T-cell (primary cell): Measurements from ENCODE around the gene PRSS56. TPM values are rescaled to one million over a fixed set of nuclear protein-coding genes. Genes with fewer than 3 reads are reported as not detected.

Experiments used
- ATAC-seq, 4 experiments: fragments of 200-7000 bp in 3 of 4; fragments of 150-1000 bp in 1 of 4; cut with Tn5 transposase; replicated peaks in 1 of 4; 1 replicate in 3 of 4; 2 replicates in 1 of 4; pipeline ENCODE4 v1.10.0; 2021; ENCODE audit warnings: moderate library complexity in 3 of 4, mild to moderate bottlenecking in 2 of 4, moderate number of reproducible peaks in 1 of 4
- CTCF ChIA-PET, 2 donors: fragments of 300-600 bp; sonication (Branson Sonifier 250); formaldehyde crosslinking; loops; one replicate each; lab custom pipeline; 2022; ENCODE audit warnings: antibody characterized with exemption in 2 of 2; lab: Charles Lee
- POLR2A ChIA-PET, 2 donors: fragments of 300-600 bp; sonication (Branson Sonifier 250); formaldehyde crosslinking; loops; one replicate each; lab custom pipeline; 2022; ENCODE audit warnings: antibody characterized with exemption in 2 of 2; lab: Charles Lee
- DNase-seq, 35 experiments: peaks; one replicate each; pipeline versions ENCODE4 v3.0.0 to v3.0.0-alpha.2; 2013 to 2023
- H3K27ac ChIP-seq: one replicate; pipeline ENCODE4 v1.5.1; 2013; ENCODE audit warnings: low read length
- H3K27me3 ChIP-seq, 2 experiments: replicated peaks in 1 of 2; 1 replicate in 1 of 2; 2 replicates in 1 of 2; pipeline versions ENCODE4 v1.6.1 to v1.7.0; 2013; ENCODE audit warnings: low read length in 1 of 2, mixed read lengths in 1 of 2; ENCODE audit not compliant: control insufficient read depth in 2 of 2, insufficient read depth in 2 of 2; ENCODE audit errors: extremely low read depth in 1 of 2
- H3K36me3 ChIP-seq, 2 donors: 1 replicate in 1 of 2; 2 replicates in 1 of 2; pipeline versions ENCODE4 v1.6.1 to v1.7.0; 2013; ENCODE audit warnings: low read length in 1 of 2; ENCODE audit not compliant: control insufficient read depth in 2 of 2, insufficient read depth in 1 of 2; ENCODE audit errors: extremely low read depth in 1 of 2
- H3K4me1 ChIP-seq, 2 experiments: 1 replicate in 1 of 2; 2 replicates in 1 of 2; pipeline versions ENCODE4 v1.6.1 to v1.7.0; 2013; ENCODE audit warnings: low read length in 2 of 2, mixed read lengths in 1 of 2; ENCODE audit not compliant: insufficient read depth in 2 of 2, control insufficient read depth in 1 of 2; ENCODE audit errors: extremely low read depth in 1 of 2
- H3K4me3 ChIP-seq, 2 donors: 1 replicate in 1 of 2; 2 replicates in 1 of 2; pipeline versions ENCODE4 v1.5.1 to v1.7.0; 2013; ENCODE audit warnings: mild to moderate bottlenecking in 2 of 2, low read length in 1 of 2, moderate library complexity in 1 of 2; ENCODE audit not compliant: control insufficient read depth in 1 of 2; ENCODE audit errors: extremely low read depth in 1 of 2
- H3K9me3 ChIP-seq: 2 replicates; pipeline ENCODE4 v1.7.0; 2013
- H3K27ac Mint-ChIP-seq, 2 donors: one replicate each; pipeline ENCODE4 v1.8.0; 2020 to 2021; ENCODE audit warnings: mild to moderate bottlenecking in 2 of 2, mixed read lengths in 2 of 2
- H3K27me3 Mint-ChIP-seq, 2 donors: one replicate each; pipeline ENCODE4 v1.8.0; 2021 to 2022; ENCODE audit warnings: mixed read lengths in 2 of 2
- H3K36me3 Mint-ChIP-seq: one replicate; pipeline ENCODE4 v1.8.0; 2021; ENCODE audit warnings: mixed read lengths
- H3K4me1 Mint-ChIP-seq, 3 donors: one replicate each; pipeline ENCODE4 v1.8.0; 2020 to 2022; ENCODE audit warnings: mixed read lengths in 3 of 3, mild to moderate bottlenecking in 1 of 3
- H3K4me3 Mint-ChIP-seq, 3 donors: one replicate each; pipeline ENCODE4 v1.8.0; 2020 to 2022; ENCODE audit warnings: mild to moderate bottlenecking in 3 of 3, mixed read lengths in 3 of 3, moderate library complexity in 3 of 3
- H3K9me3 Mint-ChIP-seq, 3 donors: one replicate each; pipeline ENCODE4 v1.8.0; 2020 to 2022; ENCODE audit warnings: mixed read lengths in 3 of 3
- WGBS: methylation state at CpG from one replicate; pipeline ENCODE4 v1.1.5; 2013; ENCODE audit warnings: missing lambda C conversion rate; ENCODE audit not compliant: insufficient coverage; 5-methylcytosine and 5-hydroxymethylcytosine counted together
- total RNA-seq, 35 experiments: library from RNA in 6 of 35; stranded (reverse) in 6 of 35; fragments of 120-200 nt in 1 of 35; gene quantifications; one replicate each; pipeline versions ENCODE4 v1.2.1 to v1.2.4 and lab custom pipeline; 2013 to 2026

Gene PRSS56
- total RNA-seq, 5 donors from 2014 or later (not counting 1 experiment from before 2014, with no cell fraction given) = not detected

- H3K4me1 Mint-ChIP-seq = peaks cover 6 to 12% (median 8%) of the 10 kb centered on the region in 3 donors
- H3K27me3 Mint-ChIP-seq = peaks cover 37 to 46% of the 10 kb centered on the region in 2 donors
- WGBS = 71% methylated on average over 2 of the region's 4 CpGs
- POLR2A ChIA-PET = no interaction called here
- H3K4me3 Mint-ChIP-seq = no peak overlapping the region
- Histone ChIP-seq H3K27ac (no peak overlapping the region), H3K27me3 (peaks cover 3 to 55% of the 10 kb centered on the region in 2 experiments), H3K4me1 (peaks cover 0 to 14% of the 10 kb centered on the region in 2 experiments), H3K9me3 (no peaks in the 10 kb centered on the region), H3K36me3 (no peaks in the 10 kb centered on the region), H3K4me3 (no peak overlapping the region)
- ATAC-seq = no peak
- H3K36me3 Mint-ChIP-seq = no peaks in the 10 kb centered on the region
- no peaks in the 10 kb centered on the region for H3K9me3 Mint-ChIP-seq
- CTCF ChIA-PET = interaction anchor here in 1 of 2 donors (0.6 kb wide), 1 partner anchor 14 kb away, joined by 3 read pairs; no protein-coding TSS in a partner anchor
- H3K27ac Mint-ChIP-seq = no peak overlapping the region
- DNase-seq = no peak
Observed at GRCh38 chr2:232506709-232507108, 13.5 kb upstream of the PRSS56 start.

DNA sequence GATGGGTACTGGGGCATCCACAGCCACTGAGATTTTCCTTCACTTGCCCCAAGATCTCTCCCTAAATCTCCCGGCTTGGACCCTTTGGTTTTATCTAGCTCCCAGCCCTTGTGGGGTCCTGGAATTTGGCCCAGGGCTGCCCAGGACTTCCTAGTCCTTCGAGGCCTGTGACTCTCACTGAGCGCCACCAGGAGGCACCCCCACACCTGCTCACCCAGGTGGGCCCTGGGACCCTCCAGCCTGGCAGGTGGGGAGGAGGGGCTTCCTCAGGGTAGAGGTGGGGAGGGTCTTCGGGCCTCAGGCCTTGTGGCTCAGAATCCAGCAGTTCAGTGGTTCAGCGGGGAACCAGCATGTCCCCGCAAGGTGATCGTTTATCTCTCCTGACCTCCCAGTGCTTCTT, 11.9 kb upstream of the PRSS56 start:
- POLR2A ChIA-PET = no interaction called here
- ATAC-seq (no peak), DNase-seq (no peak)
- CTCF ChIA-PET = no interaction called here
- Histone ChIP-seq H3K36me3 (no peaks in the 10 kb centered on the region), H3K4me1 (peaks cover 0 to 5% of the 10 kb centered on the region in 2 experiments), H3K27ac (no peak overlapping the region), H3K4me3 (no peak overlapping the region), H3K27me3 (peaks cover 3 to 59% of the 10 kb centered on the region in 2 experiments), H3K9me3 (no peaks in the 10 kb centered on the region)
- Mint-ChIP-seq H3K9me3 (no peaks in the 10 kb centered on the region), H3K4me1 (peaks cover 0 to 8% (median 3%) of the 10 kb centered on the region in 3 donors), H3K27me3 (peaks cover 31 to 44% of the 10 kb centered on the region in 2 donors), H3K36me3 (no peaks in the 10 kb centered on the region), H3K27ac (no peak overlapping the region), H3K4me3 (no peak overlapping the region)
- no CpG with 5 or more reads among the region's 7 CpGs for WGBS

GRCh38 chr2:232511336-232511890, 8.8 kb upstream of the PRSS56 start:
- Histone ChIP-seq H3K36me3 (no peaks in the 10 kb centered on the region), H3K27me3 (peaks cover 0 to 33% of the 10 kb centered on the region in 2 experiments), H3K27ac (no peak overlapping the region), H3K9me3 (no peaks in the 10 kb centered on the region), H3K4me1 (no peaks in the 10 kb centered on the region), H3K4me3 (no peak overlapping the region)
- DNase-seq (no peak), ATAC-seq (no peak)
- Mint-ChIP-seq H3K4me1 (no peaks in the 10 kb centered on the region), H3K9me3 (no peaks in the 10 kb centered on the region), H3K4me3 (no peak overlapping the region), H3K27me3 (peaks cover 16 to 18% of the 10 kb centered on the region in 2 donors), H3K27ac (no peak overlapping the region), H3K36me3 (no peaks in the 10 kb centered on the region)
- POLR2A ChIA-PET = no interaction called here
- 71% methylated on average over 9 of the region's 11 CpGs for WGBS
- CTCF ChIA-PET = no interaction called here

DNA sequence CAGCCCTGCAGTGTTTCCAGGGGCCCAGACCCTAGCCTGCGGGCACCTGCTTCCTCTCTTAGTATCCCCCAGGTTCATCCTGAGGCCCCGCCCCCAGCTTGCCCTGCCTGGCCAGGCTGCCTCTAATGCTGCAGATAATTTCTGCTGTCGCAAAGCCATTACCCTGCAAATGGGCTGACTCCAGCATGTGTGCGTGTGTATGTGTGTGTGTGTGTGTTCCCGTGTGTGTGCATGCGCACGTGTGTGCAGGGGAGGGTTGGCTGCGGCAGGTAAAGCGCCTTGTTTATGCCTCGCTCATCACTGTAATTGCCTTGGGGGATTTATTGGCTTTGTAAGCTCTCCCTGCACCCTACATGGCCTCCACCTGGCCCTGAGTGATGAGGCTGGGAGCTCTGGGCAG, 7.6 kb upstream of the PRSS56 start:
- ChIA-PET POLR2A (no interaction called here), CTCF (no interaction called here)
- Mint-ChIP-seq H3K27me3 (peaks cover 11 to 20% of the 10 kb centered on the region in 2 donors), H3K36me3 (no peaks in the 10 kb centered on the region), H3K27ac (no peak overlapping the region), H3K4me3 (no peak overlapping the region), H3K9me3 (no peaks in the 10 kb centered on the region), H3K4me1 (no peaks in the 10 kb centered on the region)
- Histone ChIP-seq H3K4me1 (no peaks in the 10 kb centered on the region), H3K27me3 (peaks cover 0 to 27% of the 10 kb centered on the region in 2 experiments), H3K36me3 (no peaks in the 10 kb centered on the region), H3K27ac (no peak overlapping the region), H3K4me3 (no peak overlapping the region), H3K9me3 (no peaks in the 10 kb centered on the region)
- 97% methylated on average over 5 of the region's 10 CpGs for whole genome bisulfite sequencing
- DNase-seq = no peak
- no peak for ATAC-seq

- ChIA-PET POLR2A (no interaction called here), CTCF (no interaction called here)
- Histone ChIP-seq H3K36me3 (no peaks in the 10 kb centered on the region), H3K27me3 (peaks cover 0 to 29% of the 10 kb centered on the region in 2 experiments), H3K4me1 (no peaks in the 10 kb centered on the region), H3K4me3 (no peak overlapping the region), H3K9me3 (no peaks in the 10 kb centered on the region), H3K27ac (no peak overlapping the region)
- DNase-seq (no peak), ATAC-seq (no peak)
- Mint-ChIP-seq H3K9me3 (no peaks in the 10 kb centered on the region), H3K27me3 (peaks cover 11 to 22% of the 10 kb centered on the region in 2 donors), H3K27ac (no peak overlapping the region), H3K4me3 (no peak overlapping the region), H3K36me3 (no peaks in the 10 kb centered on the region), H3K4me1 (no peaks in the 10 kb centered on the region)
- 78% methylated on average over 2 of the region's 5 CpGs for WGBS
Observed at GRCh38 chr2:232513353-232513752, 6.8 kb upstream of the PRSS56 start.

- H3K9me3 ChIP-seq = no peaks in the 10 kb centered on the region
- Mint-ChIP-seq H3K4me3 (no peak overlapping the region), H3K27ac (no peak overlapping the region), H3K4me1 (no peaks in the 10 kb centered on the region), H3K36me3 (no peaks in the 10 kb centered on the region), H3K27me3 (peaks cover 11 to 29% of the 10 kb centered on the region in 2 donors), H3K9me3 (no peaks in the 10 kb centered on the region)
- ATAC-seq (no peak), DNase-seq (no peak)
- no peaks in the 10 kb centered on the region for H3K36me3 ChIP-seq
- ChIA-PET CTCF (no interaction called here), POLR2A (interaction anchor here in 1 of 2 donors (0.6 kb wide), 1 partner anchor 814 kb away, joined by 3 read pairs; no protein-coding TSS in a partner anchor)
- H3K27ac ChIP-seq = no peak overlapping the region
- no peaks in the 10 kb centered on the region for H3K4me1 ChIP-seq
- H3K4me3 ChIP-seq = no peak overlapping the region
- 67% methylated on average over 5 of the region's 7 CpGs for WGBS
- peaks cover 0 to 52% of the 10 kb centered on the region in 2 experiments for H3K27me3 ChIP-seq
Observed at GRCh38 chr2:232515639-232516038, 4.5 kb upstream of the PRSS56 start.
